HG02678 (cell line): ENCODE data around the gene TRMT61B.
A peak's percentile ranks its signal among the peaks of the same experiment; 100 is the strongest.

Experiments used
- ATAC-seq: cut with Tn5 transposase; IDR thresholded peaks from one replicate; pipeline ENCODE4 v1.9.1; 2021; ENCODE audit warnings: mild to moderate bottlenecking, moderate library complexity; ENCODE audit not compliant: unreplicated experiment

TRMT61B gene

GRCh38 chr2:28868611-28869010, 1.5 kb downstream of the TRMT61B start:
- ATAC-seq = no peak

GRCh38 chr2:28855977-28856376, 14.1 kb downstream of the TRMT61B start:
- no peak for ATAC-seq

- no peak for ATAC-seq
These were observed 14.9 kb downstream of the TRMT61B start for GRCh38 chr2:28855193-28855592.

- no peak for ATAC-seq
These were observed 28.1 kb downstream of the TRMT61B start for GRCh38 chr2:28842042-28842441.

- no peak for ATAC-seq
These were observed 31.1 kb downstream of the TRMT61B start for GRCh38 chr2:28838971-28839370.

- no peak for ATAC-seq
These were observed 34.3 kb downstream of the TRMT61B start for GRCh38 chr2:28835781-28836180.

- no peak for ATAC-seq
These were observed 36.2 kb downstream of the TRMT61B start for GRCh38 chr2:28833740-28834470.

GRCh38 chr2:28828382-28828781, 41.7 kb downstream of the TRMT61B start:
- ATAC-seq = no peak

- ATAC-seq = no peak
These were observed 45.2 kb downstream of the TRMT61B start for GRCh38 chr2:28824870-28825269.

- ATAC-seq = no peak
These were observed 45.9 kb downstream of the TRMT61B start for GRCh38 chr2:28824207-28824606.

GRCh38 chr2:28822036-28822435, 48.1 kb downstream of the TRMT61B start:
- ATAC-seq = no peak

- no peak for ATAC-seq
These were observed 48.7 kb downstream of the TRMT61B start for GRCh38 chr2:28821295-28821958.

- ATAC-seq = no peak
These were observed 52.1 kb downstream of the TRMT61B start for GRCh38 chr2:28818053-28818452.

GRCh38 chr2:28810384-28811285, 59.5 kb downstream of the TRMT61B start, which contains the start of gene SPDYA:
TSS of gene SPDYA (plus strand) at chr2:28810834. CDS start at chr2:28816015, 5,181 bp downstream.
- peak; percentile 82 for ATAC-seq

- no peak for ATAC-seq
These were observed 60.2 kb downstream of the TRMT61B start for GRCh38 chr2:28809927-28810326.

- no peak for ATAC-seq
These were observed 67.1 kb downstream of the TRMT61B start for GRCh38 chr2:28802975-28803429.

- no peak for ATAC-seq
These were observed 68.4 kb downstream of the TRMT61B start for GRCh38 chr2:28801726-28802125.
